ENCODE measurements around the gene CEP19.

CEP19 gene

GRCh38 chr3:196662711-196663571 is 49.1 kb downstream of the CEP19 start:
- no peak for DNase-seq

- no peak for DNase-seq
Observed at GRCh38 chr3:196662033-196662432, 50.0 kb downstream of the CEP19 start.

GRCh38 chr3:196661400-196661799 is 50.6 kb downstream of the CEP19 start:
- DNase-seq, result no peak

DNA sequence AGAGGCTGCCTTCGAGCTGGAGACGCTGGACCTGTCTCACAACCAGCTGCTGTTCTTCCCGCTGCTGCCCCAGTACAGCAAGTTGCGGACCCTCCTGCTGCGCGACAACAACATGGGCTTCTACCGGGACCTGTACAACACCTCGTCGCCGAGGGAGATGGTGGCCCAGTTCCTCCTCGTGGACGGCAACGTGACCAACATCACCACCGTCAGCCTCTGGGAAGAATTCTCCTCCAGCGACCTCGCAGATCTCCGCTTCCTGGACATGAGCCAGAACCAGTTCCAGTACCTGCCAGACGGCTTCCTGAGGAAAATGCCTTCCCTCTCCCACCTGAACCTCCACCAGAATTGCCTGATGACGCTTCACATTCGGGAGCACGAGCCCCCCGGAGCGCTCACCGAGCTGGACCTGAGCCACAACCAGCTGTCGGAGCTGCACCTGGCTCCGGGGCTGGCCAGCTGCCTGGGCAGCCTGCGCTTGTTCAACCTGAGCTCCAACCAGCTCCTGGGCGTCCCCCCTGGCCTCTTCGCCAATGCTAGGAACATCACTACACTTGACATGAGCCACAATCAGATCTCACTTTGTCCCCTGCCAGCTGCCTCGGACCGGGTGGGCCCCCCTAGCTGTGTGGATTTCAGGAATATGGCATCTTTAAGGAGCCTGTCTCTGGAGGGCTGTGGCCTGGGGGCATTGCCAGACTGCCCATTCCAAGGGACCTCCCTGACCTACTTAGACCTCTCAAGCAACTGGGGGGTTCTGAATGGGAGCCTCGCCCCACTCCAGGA is 51.5 kb downstream of the CEP19 start:
- no peak for DNase-seq

DNA sequence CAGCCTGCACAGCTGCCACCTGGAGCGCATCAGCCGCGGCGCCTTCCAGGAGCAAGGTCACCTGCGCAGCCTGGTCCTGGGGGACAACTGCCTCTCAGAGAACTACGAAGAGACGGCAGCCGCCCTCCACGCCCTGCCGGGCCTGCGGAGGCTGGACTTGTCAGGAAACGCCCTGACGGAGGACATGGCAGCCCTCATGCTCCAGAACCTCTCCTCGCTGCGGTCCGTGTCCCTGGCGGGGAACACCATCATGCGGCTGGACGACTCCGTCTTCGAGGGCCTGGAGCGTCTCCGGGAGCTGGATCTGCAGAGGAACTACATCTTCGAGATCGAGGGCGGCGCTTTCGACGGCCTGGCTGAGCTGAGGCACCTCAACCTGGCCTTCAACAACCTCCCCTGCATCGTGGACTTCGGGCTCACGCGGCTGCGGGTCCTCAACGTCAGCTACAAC is 52.1 kb downstream of the CEP19 start:
- DNase-seq, result no peak
